ENCODE measurements around the gene ATP9B. TPM values are rescaled to one million over a fixed set of nuclear protein-coding genes. Genes with fewer than 3 reads are reported as not detected.
A peak's percentile ranks its signal among the peaks of the same experiment; 100 is the strongest.

ATP9B gene
- total and polyA plus RNA-seq, 4 donors, result 12.6 to 77.0 (median 29.9) TPM

DNA sequence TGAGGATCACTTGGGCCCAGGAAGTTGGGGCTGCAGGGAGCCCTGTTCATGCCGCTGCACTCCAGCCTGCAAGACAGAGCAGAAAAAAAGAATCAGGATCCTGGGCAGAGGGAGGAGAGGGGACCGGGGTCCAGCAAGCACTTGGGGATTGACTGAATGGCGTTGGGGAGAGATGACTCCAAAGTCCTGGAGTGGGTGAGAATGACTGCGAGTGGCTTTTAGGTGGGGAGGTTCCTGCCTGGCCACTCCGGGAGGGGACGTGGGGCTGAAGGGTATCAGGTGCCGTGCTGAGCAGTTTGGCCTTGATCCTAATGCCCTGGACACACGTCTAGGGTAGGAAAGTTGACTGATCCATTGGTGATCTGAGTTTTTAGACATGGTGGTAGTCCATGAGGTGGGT lies 323.0 kb downstream of the ATP9B start:
- H3K27ac ChIP-seq (ENCODE audit: low read depth in 1 of 2, low read length in 1 of 2), result no peak overlapping the region
- DNase-seq, result no peak

DNA sequence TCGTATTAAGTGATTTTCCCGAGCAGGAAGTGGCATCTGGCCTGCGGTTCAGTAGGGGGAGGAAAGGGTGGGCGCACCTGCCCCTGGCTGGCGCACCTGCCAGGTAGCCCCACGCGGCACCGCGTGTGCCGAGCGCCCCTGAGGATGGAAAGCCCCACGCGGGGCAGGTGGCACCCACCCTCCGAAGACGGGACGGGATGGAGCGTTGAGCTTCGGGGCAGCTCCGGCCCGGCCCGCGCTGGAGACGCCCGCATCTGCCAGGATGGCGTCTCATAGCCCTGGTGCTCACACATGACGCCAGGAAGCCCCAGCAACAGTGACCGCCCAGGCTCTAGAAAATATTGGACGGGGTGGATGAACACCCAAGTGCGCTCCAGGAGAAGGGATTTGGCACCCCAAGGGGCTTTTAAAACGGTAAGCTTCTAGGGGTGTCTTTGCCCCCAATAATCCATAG lies 324.0 kb downstream of the ATP9B start:
- 3 to 6% methylated on average over 30 of the region's 30 CpGs for WGBS, 2 donors
- Histone ChIP-seq H3K27me3 (ENCODE audit: control insufficient read depth in 3 of 3, insufficient read depth in 3 of 3, low read length in 2 of 3) (peaks cover 0 to 70% (median 66%) of the 10 kb centered on the region in 3 donors), H3K9ac (ENCODE audit: insufficient read depth in 1 of 2, low read length in 2 of 2) (peak overlapping the region in 1 of 2 donors; percentile 42), H3K4me3 (no peak overlapping the region), H3K9me3 (ENCODE audit: control insufficient read depth in 4 of 4, insufficient read depth in 3 of 4, low read length in 3 of 4) (peaks cover 0 to 2% (median 0%) of the 10 kb centered on the region in 4 donors), H3K36me3 (ENCODE audit: control insufficient read depth in 4 of 4, insufficient read depth in 4 of 4, low read length in 4 of 4) (no peaks in the 10 kb centered on the region), H3K4me1 (ENCODE audit: control insufficient read depth in 5 of 5, insufficient read depth in 5 of 5, low read length in 5 of 5) (peaks cover 0 to 14% (median 7%) of the 10 kb centered on the region in 5 donors), H3K27ac (ENCODE audit: low read depth in 1 of 2, low read length in 1 of 2) (peak overlapping the region; percentile 82 to 95)
- ATAC-seq (ENCODE audit: insufficient read depth, low FRiP score) (no peak), DNase-seq (peak in 2 of 3 donors; percentile 52 to 73)
- TF ChIP-seq, protein P1, sequence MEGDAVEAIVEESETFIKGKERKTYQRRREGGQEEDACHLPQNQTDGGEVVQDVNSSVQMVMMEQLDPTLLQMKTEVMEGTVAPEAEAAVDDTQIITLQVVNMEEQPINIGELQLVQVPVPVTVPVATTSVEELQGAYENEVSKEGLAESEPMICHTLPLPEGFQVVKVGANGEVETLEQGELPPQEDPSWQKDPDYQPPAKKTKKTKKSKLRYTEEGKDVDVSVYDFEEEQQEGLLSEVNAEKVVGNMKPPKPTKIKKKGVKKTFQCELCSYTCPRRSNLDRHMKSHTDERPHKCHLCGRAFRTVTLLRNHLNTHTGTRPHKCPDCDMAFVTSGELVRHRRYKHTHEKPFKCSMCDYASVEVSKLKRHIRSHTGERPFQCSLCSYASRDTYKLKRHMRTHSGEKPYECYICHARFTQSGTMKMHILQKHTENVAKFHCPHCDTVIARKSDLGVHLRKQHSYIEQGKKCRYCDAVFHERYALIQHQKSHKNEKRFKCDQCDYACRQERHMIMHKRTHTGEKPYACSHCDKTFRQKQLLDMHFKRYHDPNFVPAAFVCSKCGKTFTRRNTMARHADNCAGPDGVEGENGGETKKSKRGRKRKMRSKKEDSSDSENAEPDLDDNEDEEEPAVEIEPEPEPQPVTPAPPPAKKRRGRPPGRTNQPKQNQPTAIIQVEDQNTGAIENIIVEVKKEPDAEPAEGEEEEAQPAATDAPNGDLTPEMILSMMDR (IDR thresholded peaks at IDR 0.05; ENCODE audit: control extremely low read depth, extremely low read depth), result no peak

More for the DNA sequence above, 323.0 kb downstream of the ATP9B start:
- TF ChIP-seq, protein P1 (IDR thresholded peaks at IDR 0.05; ENCODE audit: control extremely low read depth, extremely low read depth), result no peak
- ATAC-seq (ENCODE audit: insufficient read depth, low FRiP score), result no peak
- WGBS, 2 donors, result 86 to 89% methylated on average over 8 of the region's 8 CpGs
- Histone ChIP-seq H3K4me1 (ENCODE audit: control insufficient read depth in 5 of 5, insufficient read depth in 5 of 5, low read length in 5 of 5) (peaks cover 0 to 14% (median 7%) of the 10 kb centered on the region in 5 donors), H3K36me3 (ENCODE audit: control insufficient read depth in 4 of 4, insufficient read depth in 4 of 4, low read length in 4 of 4) (no peaks in the 10 kb centered on the region), H3K9ac (ENCODE audit: insufficient read depth in 1 of 2, low read length in 2 of 2) (no peak overlapping the region), H3K27me3 (ENCODE audit: control insufficient read depth in 3 of 3, insufficient read depth in 3 of 3, low read length in 2 of 3) (peaks cover 0 to 61% (median 60%) of the 10 kb centered on the region in 3 donors), H3K9me3 (ENCODE audit: control insufficient read depth in 4 of 4, insufficient read depth in 3 of 4, low read length in 3 of 4) (peaks cover 0 to 2% (median 0%) of the 10 kb centered on the region in 4 donors), H3K4me3 (no peak overlapping the region)

- DNase-seq (peak; percentile 95 to 96 (median 96)), ATAC-seq (ENCODE audit: insufficient read depth, low FRiP score) (peak; percentile 49)
- TF ChIP-seq, protein P1 (IDR thresholded peaks at IDR 0.05; ENCODE audit: control extremely low read depth, extremely low read depth), result no peak
- H3K9me3 ChIP-seq (ENCODE audit: control insufficient read depth in 4 of 4, insufficient read depth in 3 of 4, low read length in 3 of 4), result peaks cover 0 to 2% (median 0%) of the 10 kb centered on the region in 4 donors
- H3K27me3 ChIP-seq (ENCODE audit: control insufficient read depth in 3 of 3, insufficient read depth in 3 of 3, low read length in 2 of 3), result peaks cover 0 to 69% (median 60%) of the 10 kb centered on the region in 3 donors
- peak overlapping the region; percentile 6 for H3K4me3 ChIP-seq
- H3K4me1 ChIP-seq (ENCODE audit: control insufficient read depth in 5 of 5, insufficient read depth in 5 of 5, low read length in 5 of 5), result peaks cover 0 to 14% (median 7%) of the 10 kb centered on the region in 5 donors
- H3K36me3 ChIP-seq (ENCODE audit: control insufficient read depth in 4 of 4, insufficient read depth in 4 of 4, low read length in 4 of 4), result no peaks in the 10 kb centered on the region
- peak overlapping the region in 1 of 2 donors; percentile 42 for H3K9ac ChIP-seq (ENCODE audit: insufficient read depth in 1 of 2, low read length in 2 of 2)
- WGBS, 2 donors, result 0 to 1% methylated on average over 56 to 83 of the region's 83 CpGs
- H3K27ac ChIP-seq (ENCODE audit: low read depth in 1 of 2, low read length in 1 of 2), result peak overlapping the region; percentile 83 to 95
Observed at GRCh38 chr18:79393635-79394533, 324.7 kb downstream of the ATP9B start.

All from lung (tissue), 12 donors.